Heart left ventricle (tissue), 16 donors: Measurements from ENCODE around the gene WARS2. TPM values are rescaled to one million over a fixed set of nuclear protein-coding genes. Genes with fewer than 3 reads are reported as not detected.

Experiments used
- ATAC-seq, 4 donors: fragments of 200-7000 bp; cut with Tn5 transposase; one replicate each; pipeline ENCODE4 v1.9.1; 2020 to 2022; ENCODE audit warnings: moderate library complexity in 4 of 4, mild to moderate bottlenecking in 3 of 4, moderate number of reproducible peaks in 1 of 4
- DNase-seq, 5 donors: peaks; one replicate each; pipeline ENCODE4 v3.0.0-alpha.2; 2020
- H3K27ac ChIP-seq, 12 donors: fragments of 200-600 bp; sonication (generic) in 4 of 12; one replicate each; pipeline versions ENCODE4 v1.5.0 to v1.8.0; 2016 to 2022; ENCODE audit warnings: mild to moderate bottlenecking in 2 of 12
- H3K27me3 ChIP-seq, 9 donors: fragments of 200-600 bp; sonication (generic) in 2 of 9; one replicate each; pipeline versions ENCODE4 v1.5.1 to v1.8.0; 2016 to 2022; ENCODE audit warnings: mild to moderate bottlenecking in 3 of 9
- H3K36me3 ChIP-seq, 9 donors: fragments of 200-600 bp; sonication (generic) in 2 of 9; one replicate each; pipeline versions ENCODE4 v1.5.0 to v1.8.0; 2018 to 2022; ENCODE audit warnings: mild to moderate bottlenecking in 2 of 9
- H3K4me1 ChIP-seq, 12 donors: fragments of 200-600 bp; sonication (generic) in 4 of 12; one replicate each; pipeline versions ENCODE4 v1.5.0 to v1.8.0; 2016 to 2022; ENCODE audit warnings: mild to moderate bottlenecking in 3 of 12
- H3K4me3 ChIP-seq, 12 donors: fragments of 200-600 bp; sonication (generic) in 4 of 12; one replicate each; pipeline versions ENCODE4 v1.5.0 to v1.8.0; 2017 to 2022; ENCODE audit warnings: mild to moderate bottlenecking in 9 of 12, moderate library complexity in 4 of 12
- H3K9me3 ChIP-seq, 12 donors: fragments of 200-600 bp; sonication (generic) in 4 of 12; one replicate each; pipeline versions ENCODE4 v1.5.0 to v1.8.0; 2016 to 2022; ENCODE audit warnings: mild to moderate bottlenecking in 1 of 12
- CTCF ChIP-seq, 12 donors: fragments of 200-600 bp; sonication (generic) in 4 of 12; IDR thresholded peaks; one replicate each; pipeline versions ENCODE4 v1.5.0 to v1.8.0; 2018 to 2022; ENCODE audit warnings: antibody characterized with exemption in 12 of 12, mild to moderate bottlenecking in 5 of 12
- POLR2A ChIP-seq, 2 donors: fragments of 450-650 bp; IDR thresholded peaks; one replicate each; pipeline ENCODE4 v1.6.1; 2017; ENCODE audit warnings: antibody characterized with exemption in 2 of 2, mild to moderate bottlenecking in 2 of 2, moderate library complexity in 2 of 2
- WGBS, 4 donors: extraction: QIAGEN DNeasy Blood & Tissue Kit in 2 of 4; methylation state at CpG; one replicate each; pipeline versions ENCODE4 v1.1.5 to v1.1.7; 2013 to 2018; 5-methylcytosine and 5-hydroxymethylcytosine counted together
- intact Hi-C, 10 donors: fragments of 100-400 bp; cut with DNase I; formaldehyde crosslinking; loops; one replicate each; pipeline versions ENCODE4 v1.11.1 to v1.14.2; 2022
- polyA plus RNA-seq, 2 donors: library from polyadenylated mRNA; stranded (reverse); fragments of 200-250 nt; gene quantifications; one replicate each; pipeline ENCODE4 v1.2.3, GENCODE V29; 2013
- total RNA-seq, 9 donors: library from RNA; depleted of rRNA in 2 of 9; stranded (reverse); fragments of >200 nt in 2 of 9; fragmentation: NEBNext Ultra II Directional in 3 of 9; extraction: Animal tissue kit (Norgen Biotek cat#: 25700) in 3 of 9; gene quantifications; one replicate each; pipeline versions ENCODE4 v1.1.0 to v1.2.4, GENCODE V29; 2016 to 2023
- donor health status: ischemic (EF 13 %, LVEDD 7.1; RV severe dilation, severe dysfunction).
- donor health status: healthy with polysubstance abuse.
- donor health status: DM: no; HTN: yes; CAD: no.
- donor health status: DM: no; HTN: no; CAD: no.
- donor health status: ischemic (EF 25% LVEDD 6.9; RV normal size, moderate dysfunction).
- donor health status: ischemic (EF 25% LVEDD 5.7; RV mildly dilated, moderate dysfunction).
- donor health status: healthy.
- donor health status: DM: yes; HTN: yes; CAD: no.
- donor health status: ischemic (EF 35%, LVEDD 5.7; RV mildly dilated, moderate dysfunction).
- donor health status: nonischemic (EF 11% LVEDD 7.7; RV severe dilation, severe dysfunction).
- donor health status: DM: yes; HTN: yes; CAD: no.
- donor health status: PGD.
- donor health status: ischemic (EF 29% LVEDD 5.4; RV normal size, mild dysfunction).
- donor health status: nonischemic (EF 23%, LVEDD 6.1; RV moderate dilation, normal function).

Gene WARS2
- total and polyA plus RNA-seq, 11 donors, result 3.9 to 15.5 (median 11.9) TPM

- Histone ChIP-seq H3K27me3 (no peaks in the 10 kb centered on the region), H3K27ac (no peak overlapping the region), H3K4me1 (peaks cover 0 to 11% (median 2%) of the 10 kb centered on the region in 12 donors), H3K9me3 (peaks cover 0 to 14% (median 3%) of the 10 kb centered on the region in 12 donors), H3K36me3 (no peaks in the 10 kb centered on the region), H3K4me3 (no peak overlapping the region)
- ATAC-seq (peak in 3 of 4 donors; percentile 24 to 70 (median 62)), DNase-seq (no peak)
- intact Hi-C loops, result loop anchor here in 1 of 10 donors (5.0 kb wide), 1 partner anchor 49 kb away; the partner anchor contains the start of gene WARS2
- 59 to 72% (median 65%) methylated on average over 1 of the region's 1 CpG for WGBS, 4 donors
- no peak for TF ChIP-seq CTCF (IDR thresholded peaks at IDR 0.05)
- TF ChIP-seq POLR2A (IDR thresholded peaks at IDR 0.05), result no peak
Measured at GRCh38 chr1:119093721-119094120, 46.7 kb downstream of the WARS2 start.

GRCh38 chr1:119091618-119092017 lies 48.8 kb downstream of the WARS2 start:
- TF ChIP-seq POLR2A (IDR thresholded peaks at IDR 0.05) (no peak), CTCF (IDR thresholded peaks at IDR 0.05) (no peak)
- intact Hi-C loops, result loop anchor here in 1 of 10 donors (5.0 kb wide), 1 partner anchor 51 kb away; the partner anchor contains the start of gene WARS2
- peaks cover 0 to 14% (median 2%) of the 10 kb centered on the region in 12 donors for H3K4me1 ChIP-seq
- H3K4me3 ChIP-seq, result no peak overlapping the region
- no peaks in the 10 kb centered on the region for H3K36me3 ChIP-seq
- H3K27me3 ChIP-seq, result no peaks in the 10 kb centered on the region
- 70 to 82% (median 78%) methylated on average over 4 of the region's 4 CpGs for WGBS, 4 donors
- H3K9me3 ChIP-seq, result peaks cover 0 to 14% (median 3%) of the 10 kb centered on the region in 12 donors
- H3K27ac ChIP-seq, result no peak overlapping the region
- DNase-seq (no peak), ATAC-seq (peak in 1 of 4 donors; percentile 16)

- H3K4me3 ChIP-seq, result no peak overlapping the region
- intact Hi-C loops, result loop anchor here in 1 of 10 donors (5.0 kb wide), 1 partner anchor 52 kb away; the partner anchor contains the start of gene WARS2
- peaks cover 0 to 14% (median 2%) of the 10 kb centered on the region in 12 donors for H3K4me1 ChIP-seq
- H3K36me3 ChIP-seq, result no peaks in the 10 kb centered on the region
- 92 to 97% (median 94%) methylated on average over 3 of the region's 3 CpGs for WGBS, 4 donors
- no peak for ATAC-seq
- H3K27ac ChIP-seq, result no peak overlapping the region
- peaks cover 0 to 14% (median 3%) of the 10 kb centered on the region in 12 donors for H3K9me3 ChIP-seq
- no peak for TF ChIP-seq CTCF (IDR thresholded peaks at IDR 0.05)
- no peak for TF ChIP-seq POLR2A (IDR thresholded peaks at IDR 0.05)
- no peaks in the 10 kb centered on the region for H3K27me3 ChIP-seq
- DNase-seq, result no peak
Measured at GRCh38 chr1:119090250-119090649, 50.2 kb downstream of the WARS2 start.

GRCh38 chr1:119086830-119087229 lies 53.6 kb downstream of the WARS2 start:
- Histone ChIP-seq H3K27ac (no peak overlapping the region), H3K27me3 (no peaks in the 10 kb centered on the region), H3K9me3 (peaks cover 0 to 16% (median 3%) of the 10 kb centered on the region in 12 donors), H3K36me3 (no peaks in the 10 kb centered on the region), H3K4me1 (peaks cover 0 to 16% (median 0%) of the 10 kb centered on the region in 12 donors), H3K4me3 (no peak overlapping the region)
- ATAC-seq (no peak), DNase-seq (no peak)
- intact Hi-C loops, result loop anchor here in 2 of 10 donors (5.0 kb wide), 2 partner anchors 50 to 165 kb away; no protein-coding TSS in a partner anchor
- 68 to 90% (median 78%) methylated on average over 2 of the region's 2 CpGs for WGBS, 4 donors
- no peak for TF ChIP-seq POLR2A (IDR thresholded peaks at IDR 0.05)
- TF ChIP-seq CTCF (IDR thresholded peaks at IDR 0.05), result no peak
